HG03575 (cell line): ENCODE measurements around the gene CARD9.
"Not testable (repeated sequence)": the region's sequence is repeated elsewhere in the genome, so short reads cannot be mapped to it uniquely, and the experiment has no call there.

Source experiments
- ATAC-seq: cut with Tn5 transposase; IDR thresholded peaks from one replicate; pipeline ENCODE4 v1.9.1; 2021; ENCODE audit not compliant: unreplicated experiment, insufficient number of reproducible peaks, low FRiP score; ENCODE audit errors: extremely low read depth

CARD9 gene

DNA sequence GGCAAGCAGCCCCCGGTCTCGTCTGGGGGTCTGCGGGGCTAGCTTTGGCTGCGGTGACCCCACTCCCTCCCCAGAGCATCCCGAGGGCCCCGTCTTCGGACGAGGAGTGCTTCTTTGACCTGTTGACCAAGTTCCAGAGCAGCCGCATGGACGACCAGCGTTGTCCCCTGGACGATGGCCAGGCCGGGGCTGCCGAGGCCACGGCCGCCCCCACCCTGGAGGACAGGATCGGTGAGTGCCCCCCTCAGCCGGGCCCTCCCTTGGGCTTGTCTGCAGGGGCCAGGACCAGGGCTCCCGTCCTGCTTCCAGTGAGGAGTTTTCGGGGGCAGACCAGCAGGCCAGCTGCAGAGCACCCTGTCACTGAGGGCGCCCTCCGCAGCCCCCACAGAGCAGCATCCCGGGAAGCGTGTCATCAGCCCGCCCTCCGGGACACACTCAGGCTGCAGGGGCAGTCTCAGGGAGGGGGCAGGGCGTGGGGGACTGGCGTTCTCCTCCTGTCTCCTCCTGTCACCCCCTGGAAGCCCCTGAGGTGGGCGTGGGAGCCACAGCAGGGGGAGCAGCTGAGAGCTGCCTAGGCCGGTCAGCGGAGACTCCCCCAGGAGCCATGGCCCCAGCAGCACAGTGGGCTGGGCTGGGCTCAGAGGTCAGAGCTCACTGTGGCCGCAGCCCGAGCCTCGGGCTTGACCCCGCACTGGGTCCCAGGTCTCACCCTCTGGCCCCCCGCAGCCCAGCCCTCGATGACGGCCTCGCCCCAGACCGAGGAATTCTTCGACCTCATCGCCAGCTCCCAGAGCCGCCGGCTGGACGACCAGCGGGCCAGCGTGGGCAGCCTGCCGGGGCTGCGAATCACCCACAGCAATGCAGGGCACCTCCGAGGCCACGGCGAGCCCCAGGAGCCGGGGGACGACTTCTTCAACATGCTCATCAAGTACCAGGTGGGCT is 17.6 kb downstream of the CARD9 start:
- no peak for ATAC-seq

- ATAC-seq: no peak
These were observed 18.8 kb downstream of the CARD9 start for GRCh38 chr9:136354592-136355085.

GRCh38 chr9:136353757-136354488 is 19.5 kb downstream of the CARD9 start:
- ATAC-seq: no peak

- no peak for ATAC-seq
These were observed 20.4 kb downstream of the CARD9 start for GRCh38 chr9:136353088-136353487.

GRCh38 chr9:136352682-136353081 is 20.8 kb downstream of the CARD9 start:
- no peak for ATAC-seq

GRCh38 chr9:136351868-136352267 is 21.6 kb downstream of the CARD9 start:
- ATAC-seq: not testable (repeated sequence)

DNA sequence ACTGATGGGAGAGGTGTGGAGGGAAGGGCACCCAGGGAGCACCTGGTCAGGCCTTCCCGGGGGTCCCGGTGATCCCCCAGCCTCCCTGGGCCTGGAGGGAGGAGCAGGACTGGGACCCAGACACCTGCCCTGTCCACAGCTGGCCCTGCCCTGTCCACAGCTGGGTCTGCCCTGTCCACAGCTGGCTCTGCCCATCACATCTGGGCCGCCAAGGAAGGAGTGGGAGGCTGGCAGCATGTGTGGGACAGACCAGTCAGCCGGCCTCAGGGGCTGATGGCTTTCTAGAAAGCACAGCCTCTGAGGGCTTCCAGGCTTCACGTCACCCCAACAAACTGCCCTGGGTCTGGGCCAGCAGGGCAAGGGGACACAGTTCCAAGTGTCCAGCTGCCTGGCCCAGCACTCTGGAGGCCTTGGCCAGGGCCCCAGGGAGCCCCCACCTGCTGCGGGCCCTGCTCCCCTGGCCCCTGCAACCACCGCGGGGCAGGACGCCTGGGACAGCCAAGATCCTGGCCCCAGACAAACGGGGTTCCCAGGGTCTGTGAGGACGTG is 22.1 kb downstream of the CARD9 start:
- ATAC-seq: no peak

GRCh38 chr9:136349546-136349945 is 23.9 kb downstream of the CARD9 start:
- no peak for ATAC-seq

DNA sequence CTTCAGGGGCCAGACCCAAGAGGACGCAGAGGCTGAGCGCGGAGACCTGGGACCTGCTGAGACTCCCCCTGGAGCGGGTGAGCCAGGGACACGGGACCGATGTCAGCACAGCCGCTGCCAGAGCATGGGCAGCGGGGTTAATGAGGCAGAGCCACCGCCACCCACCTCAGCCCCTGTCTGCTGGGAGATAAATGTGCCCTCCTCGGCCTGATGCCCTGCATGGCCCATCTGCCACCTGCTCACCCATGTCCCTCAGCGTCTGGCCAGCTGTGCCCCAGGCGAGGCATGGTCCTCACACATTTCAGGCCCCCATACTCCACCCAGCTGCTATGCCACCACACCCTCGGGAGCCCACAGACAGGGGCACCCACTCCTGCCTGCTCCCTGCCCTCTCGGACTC is 24.8 kb downstream of the CARD9 start:
- ATAC-seq: no peak

- ATAC-seq: no peak
These were observed 25.8 kb downstream of the CARD9 start for GRCh38 chr9:136347472-136348256.

GRCh38 chr9:136346927-136347465 is 26.5 kb downstream of the CARD9 start:
- ATAC-seq: no peak

DNA sequence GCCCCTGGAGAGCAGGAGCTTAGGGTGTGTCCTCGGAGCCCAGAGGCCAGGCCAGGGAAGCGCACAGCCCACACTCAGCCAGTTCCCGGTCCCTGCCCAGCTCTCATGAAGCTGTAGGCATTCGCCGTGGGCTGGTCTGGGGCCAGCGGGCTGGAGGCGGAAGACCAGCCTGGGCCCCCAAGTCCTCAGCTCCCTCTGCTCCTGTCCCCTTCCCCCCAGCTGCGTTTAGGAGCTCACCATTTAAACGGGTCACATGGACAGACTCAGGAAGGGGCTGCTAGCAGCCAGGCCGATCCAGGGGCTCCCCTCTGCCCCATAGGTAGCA is 27.4 kb downstream of the CARD9 start:
- ATAC-seq: no peak

GRCh38 chr9:136345281-136346156 is 27.9 kb downstream of the CARD9 start:
- no peak for ATAC-seq

DNA sequence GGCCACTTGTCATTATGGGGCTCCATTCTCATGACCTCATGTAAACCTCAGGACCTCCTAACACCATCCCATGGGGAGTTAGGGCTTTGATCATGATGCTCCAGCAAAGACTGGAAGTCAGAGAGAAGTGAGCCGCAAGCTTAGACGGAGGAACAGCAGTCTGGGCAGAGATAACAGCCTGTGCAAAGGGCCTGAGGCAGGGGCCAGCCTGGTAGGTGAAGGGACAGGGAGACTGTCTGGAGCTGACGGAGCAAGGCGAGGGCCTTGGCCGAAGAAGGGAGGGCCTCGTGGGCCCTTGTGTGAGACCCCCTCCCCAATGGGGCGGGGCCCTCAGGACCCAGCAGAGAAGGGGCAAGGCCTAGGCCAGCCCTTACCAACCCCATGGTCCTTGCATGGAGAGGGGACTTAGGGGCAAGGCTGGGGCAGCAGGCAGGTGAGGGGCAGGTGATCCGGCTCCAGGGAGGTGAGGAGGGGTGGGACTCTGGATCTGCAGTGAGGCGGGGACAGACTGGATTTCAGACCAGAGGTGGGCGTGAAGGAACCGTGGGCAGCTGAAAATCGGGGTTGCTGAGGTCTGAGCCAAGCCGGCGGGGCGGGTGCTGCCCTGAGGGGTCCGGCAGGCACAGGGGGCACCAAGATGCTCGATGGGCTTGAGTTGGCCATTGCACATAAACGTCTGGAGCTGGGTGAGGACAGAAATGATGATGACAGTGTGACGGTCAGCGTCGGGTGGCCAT is 28.8 kb downstream of the CARD9 start:
- ATAC-seq: no peak

DNA sequence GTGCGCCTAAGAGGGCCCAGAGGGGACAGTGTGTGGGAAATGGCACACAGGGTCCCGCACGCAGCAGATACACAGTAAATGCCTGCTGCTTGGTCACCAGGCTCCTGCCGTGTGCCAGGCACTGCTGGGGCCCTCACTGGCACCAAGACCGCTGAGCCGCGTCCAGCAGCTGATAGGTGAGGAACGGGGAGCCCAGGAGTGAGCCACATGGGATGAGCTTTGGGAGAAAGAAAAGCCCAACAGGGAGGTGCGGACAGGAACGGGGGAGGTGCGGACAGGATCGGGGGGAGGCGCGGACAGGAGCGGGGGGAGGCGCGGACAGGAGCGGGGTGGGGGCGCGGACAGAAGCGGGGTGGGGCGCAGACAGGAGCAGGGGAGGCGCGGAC is 29.6 kb downstream of the CARD9 start:
- no peak for ATAC-seq

GRCh38 chr9:136343121-136343883 is 30.2 kb downstream of the CARD9 start:
- no peak for ATAC-seq
